ENCODE results near the gene KLHL3.

The KLHL3 gene

GRCh38 chr5:137636830-137637714 is 98.8 kb downstream of the KLHL3 start:
- TF ChIP-seq, protein P1, sequence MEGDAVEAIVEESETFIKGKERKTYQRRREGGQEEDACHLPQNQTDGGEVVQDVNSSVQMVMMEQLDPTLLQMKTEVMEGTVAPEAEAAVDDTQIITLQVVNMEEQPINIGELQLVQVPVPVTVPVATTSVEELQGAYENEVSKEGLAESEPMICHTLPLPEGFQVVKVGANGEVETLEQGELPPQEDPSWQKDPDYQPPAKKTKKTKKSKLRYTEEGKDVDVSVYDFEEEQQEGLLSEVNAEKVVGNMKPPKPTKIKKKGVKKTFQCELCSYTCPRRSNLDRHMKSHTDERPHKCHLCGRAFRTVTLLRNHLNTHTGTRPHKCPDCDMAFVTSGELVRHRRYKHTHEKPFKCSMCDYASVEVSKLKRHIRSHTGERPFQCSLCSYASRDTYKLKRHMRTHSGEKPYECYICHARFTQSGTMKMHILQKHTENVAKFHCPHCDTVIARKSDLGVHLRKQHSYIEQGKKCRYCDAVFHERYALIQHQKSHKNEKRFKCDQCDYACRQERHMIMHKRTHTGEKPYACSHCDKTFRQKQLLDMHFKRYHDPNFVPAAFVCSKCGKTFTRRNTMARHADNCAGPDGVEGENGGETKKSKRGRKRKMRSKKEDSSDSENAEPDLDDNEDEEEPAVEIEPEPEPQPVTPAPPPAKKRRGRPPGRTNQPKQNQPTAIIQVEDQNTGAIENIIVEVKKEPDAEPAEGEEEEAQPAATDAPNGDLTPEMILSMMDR (conservative IDR thresholded peaks at IDR 0.05; ENCODE audit: low read depth, low read length), result no peak

DNA sequence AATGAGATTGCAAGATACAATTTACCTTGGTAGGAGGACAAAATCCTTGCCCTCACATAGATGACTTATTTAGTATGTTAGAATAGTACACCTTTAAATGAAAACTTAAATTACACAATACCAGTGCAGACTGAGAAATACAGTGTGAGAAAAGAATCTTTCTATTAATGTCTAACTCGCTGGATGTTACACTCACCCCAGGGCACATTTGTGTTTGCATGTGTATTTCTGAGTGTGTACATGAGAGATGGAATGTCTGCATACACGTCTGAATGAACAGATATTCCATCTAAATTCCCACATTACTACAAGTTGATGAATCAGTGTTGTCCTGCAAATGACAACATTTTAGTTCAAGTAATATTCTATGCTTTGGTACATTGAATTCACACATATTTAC is 99.8 kb downstream of the KLHL3 start:
- DNase-seq (ENCODE audit: low read depth), result no peak
- TF ChIP-seq, protein P1 (conservative IDR thresholded peaks at IDR 0.05; ENCODE audit: low read depth, low read length), result no peak
- no peak overlapping the region for H3K4me3 ChIP-seq (ENCODE audit: low read depth, low read length)

More at GRCh38 chr5:137636830-137637714, 98.8 kb downstream of the KLHL3 start:
- no peak overlapping the region for H3K4me3 ChIP-seq (ENCODE audit: low read depth, low read length)
- DNase-seq (ENCODE audit: low read depth), result no peak

DNA sequence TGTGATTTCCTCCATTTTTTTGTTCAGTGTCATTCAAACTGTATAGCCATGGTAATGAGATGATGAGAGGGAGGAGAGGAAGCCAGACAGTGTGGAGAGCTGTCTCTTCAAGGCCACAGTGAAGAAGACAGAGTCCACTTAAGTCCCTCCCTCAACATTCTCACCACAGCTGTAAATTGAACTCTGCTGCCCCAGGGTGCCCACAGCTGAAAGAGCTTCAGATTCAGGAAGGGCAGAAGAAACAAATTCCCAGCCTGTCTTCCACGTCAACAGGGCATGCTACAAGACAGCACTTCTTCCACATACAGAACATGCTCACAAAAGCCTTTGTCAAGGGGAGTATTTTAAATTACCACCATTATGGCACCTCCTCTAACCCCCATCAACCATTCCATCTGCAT is 100.4 kb downstream of the KLHL3 start:
- H3K4me3 ChIP-seq (ENCODE audit: low read depth, low read length), result no peak overlapping the region
- TF ChIP-seq, protein P1 (conservative IDR thresholded peaks at IDR 0.05; ENCODE audit: low read depth, low read length), result no peak
- peak; percentile 58 for DNase-seq (ENCODE audit: low read depth)

GRCh38 chr5:137633896-137634295 is 102.0 kb downstream of the KLHL3 start:
- TF ChIP-seq, protein P1 (conservative IDR thresholded peaks at IDR 0.05; ENCODE audit: low read depth, low read length), result no peak
- no peak for DNase-seq (ENCODE audit: low read depth)
- no peak overlapping the region for H3K4me3 ChIP-seq (ENCODE audit: low read depth, low read length)

GRCh38 chr5:137632716-137633115 is 103.2 kb downstream of the KLHL3 start:
- DNase-seq (ENCODE audit: low read depth), result peak; percentile 34
- no peak overlapping the region for H3K4me3 ChIP-seq (ENCODE audit: low read depth, low read length)
- TF ChIP-seq, protein P1 (conservative IDR thresholded peaks at IDR 0.05; ENCODE audit: low read depth, low read length), result no peak

GRCh38 chr5:137631453-137631852 is 104.4 kb downstream of the KLHL3 start:
- no peak overlapping the region for H3K4me3 ChIP-seq (ENCODE audit: low read depth, low read length)
- TF ChIP-seq, protein P1 (conservative IDR thresholded peaks at IDR 0.05; ENCODE audit: low read depth, low read length), result no peak
- no peak for DNase-seq (ENCODE audit: low read depth)

- H3K4me3 ChIP-seq (ENCODE audit: low read depth, low read length), result no peak overlapping the region
- TF ChIP-seq, protein P1 (conservative IDR thresholded peaks at IDR 0.05; ENCODE audit: low read depth, low read length), result no peak
- DNase-seq (ENCODE audit: low read depth), result no peak
These were observed 104.9 kb downstream of the KLHL3 start for GRCh38 chr5:137630972-137631370.

Measured in choroid plexus epithelial cell (primary cell).